ENCODE results near the gene PEX16.

Gene PEX16

DNA sequence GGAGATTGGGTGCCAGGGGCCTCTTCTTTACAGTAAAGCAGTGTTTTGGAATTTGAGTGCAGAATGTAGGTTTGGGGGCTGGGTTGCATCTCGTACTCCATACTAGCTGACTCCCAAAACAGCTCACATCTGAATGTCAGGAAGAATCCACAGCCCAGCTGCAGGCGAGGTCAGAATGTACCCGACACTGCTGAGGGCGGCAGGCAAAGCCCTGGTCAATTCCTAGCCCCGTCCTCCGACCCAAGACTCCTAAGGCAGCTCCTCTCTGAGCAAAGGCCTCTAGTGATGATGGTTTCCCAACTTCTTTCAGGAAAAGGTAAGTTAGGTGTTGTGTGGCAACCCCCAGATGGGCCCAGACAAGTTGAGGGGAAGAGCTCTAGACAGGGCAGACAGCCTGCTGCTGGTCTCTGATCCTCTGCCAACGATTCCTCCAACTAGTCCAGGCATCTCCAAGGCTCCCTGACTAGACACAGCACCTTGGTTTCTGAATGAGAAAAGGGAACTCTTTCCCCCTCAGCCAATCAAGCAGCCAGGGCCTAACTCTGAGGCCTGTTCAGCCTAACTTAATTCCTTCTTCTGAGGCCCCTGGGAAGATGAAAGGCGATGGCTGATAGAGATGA lies 13.4 kb upstream of the PEX16 start:
- no peak for DNase-seq (ENCODE audit: low read depth)

DNA sequence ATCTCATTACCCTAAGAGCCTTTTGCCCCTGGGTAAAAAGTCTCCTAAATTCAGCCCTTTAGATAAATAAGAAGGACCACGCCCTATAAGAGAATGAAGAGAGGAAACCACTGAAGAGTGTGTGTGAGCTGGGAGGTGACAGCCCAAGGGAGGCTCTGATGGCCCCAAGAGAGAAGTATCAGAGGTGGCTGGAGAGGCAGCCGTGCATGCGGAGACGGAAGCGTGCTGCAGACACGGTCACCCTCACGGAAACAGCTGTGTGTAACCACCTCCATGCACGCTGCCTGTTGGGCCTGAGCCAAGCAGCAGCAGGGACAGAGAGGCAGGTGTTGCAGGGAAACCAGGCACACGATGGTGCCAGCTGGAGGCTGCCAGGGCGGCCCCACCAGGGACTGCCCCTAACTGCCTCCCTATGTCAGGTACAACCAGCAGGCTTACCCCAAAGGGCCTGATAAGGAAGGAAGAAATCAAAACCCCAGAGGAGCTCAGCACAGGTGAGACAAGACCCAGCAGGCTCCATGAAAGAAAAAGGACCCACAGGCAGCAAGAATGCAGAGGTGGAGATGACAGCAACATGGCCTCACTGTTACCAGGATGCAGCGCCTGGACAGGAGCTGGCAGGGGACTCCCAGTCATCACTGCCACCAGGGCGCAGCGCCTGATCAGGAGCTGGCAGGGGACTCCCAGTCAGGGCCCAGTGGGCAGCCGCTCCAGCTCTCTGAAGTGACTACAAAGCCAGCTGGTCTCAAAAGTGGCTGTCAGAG lies 12.5 kb upstream of the PEX16 start:
- DNase-seq (ENCODE audit: low read depth): no peak

DNA sequence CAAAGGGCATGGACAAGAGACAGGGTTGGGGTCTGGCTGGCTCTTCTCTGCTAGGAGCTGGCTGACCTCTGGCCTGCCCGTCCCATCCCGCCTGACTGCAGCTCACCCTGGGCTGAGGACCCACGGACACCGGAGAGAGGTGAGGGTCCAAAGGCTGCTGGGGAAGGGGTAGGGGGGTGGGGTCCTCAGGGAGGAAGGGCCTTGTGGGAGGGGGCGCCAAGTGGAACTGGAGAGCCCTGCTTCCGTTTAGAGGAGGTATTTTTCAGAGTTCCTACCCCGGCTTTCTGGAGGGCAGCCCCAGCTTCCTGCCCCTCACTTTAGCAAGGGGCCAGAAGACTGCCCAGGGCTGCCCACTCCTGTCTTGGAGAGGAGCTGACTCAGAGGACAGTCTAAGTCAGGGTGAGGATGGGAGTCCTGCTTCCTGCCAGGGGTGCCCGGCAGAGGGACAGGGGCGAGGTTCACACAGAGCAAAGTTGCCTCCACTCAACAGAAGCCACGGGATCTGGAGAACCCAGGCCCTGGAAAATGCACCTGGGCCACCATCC lies 11.9 kb upstream of the PEX16 start:
- peak; percentile 23 for DNase-seq (ENCODE audit: low read depth)

DNA sequence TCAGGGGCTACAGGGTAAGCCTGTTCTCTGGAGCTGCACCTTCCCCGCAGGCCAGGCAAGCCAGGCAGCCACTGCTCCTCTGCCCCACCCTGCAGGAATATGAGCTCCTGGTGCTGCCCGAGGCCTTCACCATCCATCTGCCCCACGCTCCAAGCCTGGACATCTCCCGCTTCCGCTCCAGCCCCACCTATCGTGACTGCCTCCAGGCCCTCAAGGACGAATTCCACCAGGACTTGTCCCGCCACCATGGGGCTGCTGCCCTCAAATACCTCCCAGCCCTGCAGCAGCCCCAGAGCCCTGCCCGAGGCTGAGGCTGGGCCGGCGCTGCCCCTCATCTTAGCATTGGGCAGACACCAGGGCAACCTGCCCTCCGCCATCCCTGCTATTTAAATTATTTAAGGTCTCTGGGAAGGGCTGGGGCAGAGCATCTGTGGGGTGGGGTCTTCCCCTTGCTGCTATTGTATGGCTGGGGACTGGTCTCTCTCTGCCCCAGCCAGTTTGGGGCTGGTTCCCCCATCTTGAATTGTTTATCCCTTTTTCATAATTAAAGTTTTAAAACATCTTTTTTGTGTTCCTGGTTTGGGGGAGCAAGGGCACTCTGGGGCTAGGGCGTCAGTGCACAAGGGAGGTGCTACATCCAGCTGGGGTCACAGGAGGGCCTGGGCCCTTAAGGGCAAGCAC lies 11.0 kb upstream of the PEX16 start:
- DNase-seq (ENCODE audit: low read depth): no peak

DNA sequence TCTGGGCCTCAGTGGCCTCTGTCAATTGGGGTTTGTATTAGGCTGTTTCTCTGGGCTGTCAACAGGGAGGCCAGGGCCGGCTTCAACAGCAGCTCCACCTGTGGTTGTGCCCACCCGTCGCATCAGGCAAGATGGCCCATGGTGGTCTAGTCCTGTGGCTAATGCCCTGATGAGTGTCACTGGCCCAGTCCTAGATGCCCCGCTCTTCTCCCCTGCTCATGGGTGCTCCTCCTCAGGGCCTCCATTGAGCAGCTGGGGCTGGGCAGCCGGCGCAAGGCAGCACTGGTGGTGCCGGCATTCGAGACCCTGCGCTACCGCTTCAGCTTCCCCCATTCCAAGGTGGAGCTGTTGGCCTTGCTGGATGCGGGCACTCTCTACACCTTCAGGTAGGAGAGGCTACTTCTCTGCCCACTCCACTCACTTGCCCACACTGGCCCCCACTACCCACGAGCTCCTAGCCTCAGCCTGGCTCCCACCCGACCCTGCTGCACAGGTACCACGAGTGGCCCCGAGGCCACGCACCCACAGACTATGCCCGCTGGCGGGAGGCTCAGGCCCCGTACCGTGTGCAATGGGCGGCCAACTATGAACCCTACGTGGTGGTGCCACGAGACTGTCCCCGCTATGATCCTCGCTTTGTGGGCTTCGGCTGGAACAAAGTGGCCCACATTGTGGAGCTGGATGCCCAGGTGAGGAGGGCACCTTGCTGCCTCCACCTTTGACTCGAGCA lies 10.2 kb upstream of the PEX16 start:
- DNase-seq (ENCODE audit: low read depth): no peak

DNA sequence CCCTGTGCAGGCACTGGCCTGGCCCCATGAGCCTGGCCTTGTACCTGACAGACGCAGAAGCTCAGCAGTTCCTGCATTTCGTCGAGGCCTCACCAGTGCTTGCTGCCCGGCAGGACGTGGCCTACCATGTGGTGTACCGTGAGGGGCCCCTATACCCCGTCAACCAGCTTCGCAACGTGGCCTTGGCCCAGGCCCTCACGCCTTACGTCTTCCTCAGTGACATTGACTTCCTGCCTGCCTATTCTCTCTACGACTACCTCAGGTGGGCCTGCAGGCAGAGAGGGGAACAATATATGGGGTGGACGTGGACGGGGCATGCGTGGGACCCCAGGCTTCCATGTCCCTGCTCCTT lies 9.6 kb upstream of the PEX16 start:
- DNase-seq (ENCODE audit: low read depth): no peak

DNA sequence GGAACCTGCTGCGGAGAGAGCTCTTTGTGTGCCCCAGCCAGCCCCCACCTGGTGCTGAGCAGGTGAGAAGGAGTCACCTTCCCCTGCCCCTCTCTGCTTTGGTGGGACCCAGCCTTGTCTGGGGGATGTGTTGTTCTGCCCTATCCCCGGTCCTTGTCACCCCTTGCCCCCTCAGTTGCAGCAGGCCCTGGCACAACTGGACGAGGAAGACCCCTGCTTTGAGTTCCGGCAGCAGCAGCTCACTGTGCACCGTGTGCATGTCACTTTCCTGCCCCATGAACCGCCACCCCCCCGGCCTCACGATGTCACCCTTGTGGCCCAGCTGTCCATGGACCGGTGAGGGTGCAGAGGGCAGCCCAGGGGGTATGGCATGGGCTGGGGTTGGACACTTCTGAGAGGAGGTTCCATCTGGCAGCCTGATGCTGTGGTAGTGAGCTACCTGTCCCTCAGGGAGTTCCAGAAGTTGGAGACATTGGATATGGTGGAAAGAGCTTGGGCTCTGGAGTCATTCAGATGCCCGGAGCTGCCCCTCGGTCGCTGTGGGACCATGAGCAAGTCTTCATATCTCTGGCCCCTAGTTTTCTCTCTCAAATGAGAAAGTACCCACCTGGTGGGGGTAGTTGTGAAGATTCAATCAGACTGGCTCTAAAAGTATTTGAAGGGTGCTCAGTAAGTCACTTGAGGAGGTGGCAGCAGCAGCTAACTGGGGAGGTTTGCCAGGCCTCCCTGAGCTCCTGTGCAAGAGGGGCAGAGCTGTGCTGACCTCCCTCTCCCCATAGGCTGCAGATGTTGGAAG lies 9.1 kb upstream of the PEX16 start:
- DNase-seq (ENCODE audit: low read depth): no peak

DNA sequence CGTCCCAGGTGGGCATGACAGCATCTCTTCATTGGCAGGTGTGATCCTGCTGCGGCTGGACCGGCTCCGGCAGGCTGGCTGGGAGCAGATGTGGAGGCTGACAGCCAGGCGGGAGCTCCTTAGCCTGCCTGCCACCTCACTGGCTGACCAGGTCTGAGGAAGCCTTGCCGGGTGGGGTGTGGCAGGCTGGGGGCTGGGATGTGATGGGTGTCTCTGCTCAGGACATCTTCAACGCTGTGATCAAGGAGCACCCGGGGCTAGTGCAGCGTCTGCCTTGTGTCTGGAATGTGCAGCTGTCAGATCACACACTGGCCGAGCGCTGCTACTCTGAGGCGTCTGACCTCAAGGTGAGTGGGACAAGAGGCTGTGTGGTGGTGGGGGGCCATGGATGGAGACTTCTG lies 8.3 kb upstream of the PEX16 start:
- DNase-seq (ENCODE audit: low read depth): no peak

DNA sequence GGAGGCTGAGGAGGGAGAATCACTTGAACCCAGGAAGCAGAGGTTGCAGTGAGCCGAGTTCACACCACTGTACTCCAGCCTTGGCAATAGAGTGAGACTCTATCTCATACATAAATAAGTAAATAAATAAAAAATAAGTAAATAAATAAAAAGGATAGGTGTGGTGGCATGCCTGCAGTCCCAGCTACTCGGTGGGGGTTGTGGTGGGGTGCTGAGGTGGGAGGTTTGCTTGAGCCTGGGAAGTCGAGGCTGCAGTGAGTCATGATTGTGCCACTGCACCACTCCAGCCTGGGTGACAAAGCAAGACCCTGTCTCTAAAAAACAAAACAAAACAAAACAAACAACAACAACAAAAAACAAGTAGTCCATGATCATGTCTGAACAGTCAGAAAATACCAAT lies 7.9 kb upstream of the PEX16 start:
- no peak for DNase-seq (ENCODE audit: low read depth)

DNA sequence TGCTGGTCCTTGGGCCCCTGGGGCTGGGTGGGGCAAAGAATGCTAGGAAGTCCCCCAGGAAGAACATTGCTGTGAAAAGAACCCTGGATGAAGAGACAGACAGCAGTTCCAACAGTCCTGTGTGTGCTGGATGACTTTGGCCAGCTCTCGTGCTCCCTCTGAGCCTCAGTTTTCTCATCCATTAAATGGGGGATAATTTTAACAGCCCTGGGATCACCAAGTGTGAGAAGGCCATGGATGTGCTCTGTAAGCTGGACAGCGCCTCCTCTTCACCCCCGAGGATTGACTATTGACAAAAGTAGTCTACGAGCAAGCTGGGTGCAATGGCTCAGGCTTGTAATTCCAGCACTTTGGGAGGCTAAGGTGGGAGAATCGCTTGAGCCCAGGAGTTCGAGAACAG lies 7.2 kb upstream of the PEX16 start:
- no peak for DNase-seq (ENCODE audit: low read depth)

DNA sequence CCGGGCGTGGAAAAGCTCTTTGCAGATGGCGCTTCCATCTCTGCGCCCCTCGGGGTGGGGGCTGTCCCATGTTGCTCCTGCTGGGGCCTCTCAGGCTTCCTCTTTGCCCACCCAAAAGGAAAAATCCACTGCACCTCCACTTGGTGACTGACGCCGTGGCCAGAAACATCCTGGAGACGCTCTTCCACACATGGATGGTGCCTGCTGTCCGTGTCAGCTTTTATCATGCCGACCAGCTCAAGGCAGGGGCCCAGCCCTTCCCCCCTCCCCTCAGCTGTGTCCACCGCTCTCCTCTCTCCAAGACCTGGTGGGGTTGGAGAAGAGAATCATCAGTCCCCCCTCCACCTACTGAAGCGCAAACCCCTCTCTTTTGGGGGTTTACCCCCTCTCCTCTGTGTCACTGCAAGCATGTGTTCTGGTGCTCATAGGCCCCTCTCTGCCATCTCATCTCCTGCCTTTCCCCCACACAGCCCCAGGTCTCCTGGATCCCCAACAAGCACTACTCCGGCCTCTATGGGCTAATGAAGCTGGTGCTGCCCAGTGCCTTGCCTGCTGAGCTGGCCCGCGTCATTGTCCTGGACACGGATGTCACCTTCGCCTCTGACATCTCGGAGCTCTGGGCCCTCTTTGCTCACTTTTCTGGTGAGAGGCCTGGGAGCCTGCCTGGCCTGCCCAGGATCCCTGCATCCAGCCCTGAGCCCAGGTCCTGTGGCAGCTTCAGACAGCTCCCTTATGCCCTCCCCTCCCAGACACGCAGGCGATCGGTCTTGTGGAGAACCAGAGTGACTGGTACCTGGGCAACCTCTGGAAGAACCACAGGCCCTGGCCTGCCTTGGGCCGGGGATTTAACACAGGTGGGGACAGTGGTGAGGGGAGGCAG lies 6.6 kb upstream of the PEX16 start:
- DNase-seq (ENCODE audit: low read depth): no peak

DNA sequence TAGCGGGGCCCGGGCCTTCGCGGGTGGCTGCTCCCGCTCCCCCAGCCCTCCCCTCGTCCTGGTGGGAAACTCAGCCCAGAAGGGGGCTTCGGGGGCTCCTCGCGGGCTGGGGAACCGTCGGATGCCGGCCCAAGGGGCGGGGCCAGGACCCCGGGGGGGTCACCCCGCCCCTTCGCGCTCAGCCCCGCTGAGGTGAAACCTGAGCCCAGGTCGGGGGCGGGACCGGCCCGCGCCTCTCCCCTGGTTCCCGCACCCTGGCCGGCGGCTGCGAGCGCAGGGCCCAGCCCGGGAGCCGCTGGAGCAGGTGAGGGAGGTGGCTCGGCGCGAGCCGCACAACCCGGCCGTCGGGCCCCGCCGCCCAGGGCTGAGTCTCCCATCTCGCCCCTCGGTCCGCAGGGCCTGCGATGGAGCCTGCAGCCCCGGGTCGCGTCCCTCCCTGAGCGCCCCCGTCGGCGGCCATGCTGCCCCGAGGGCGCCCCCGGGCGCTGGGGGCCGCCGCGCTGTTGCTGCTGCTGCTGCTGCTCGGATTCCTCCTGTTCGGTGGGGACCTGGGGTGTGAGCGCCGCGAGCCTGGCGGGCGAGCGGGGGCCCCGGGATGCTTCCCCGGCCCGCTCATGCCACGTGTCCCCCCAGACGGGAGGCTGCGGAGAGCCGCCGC lies 4.9 kb upstream of the PEX16 start, which contains the start of gene LARGE2:
Gene LARGE2, plus strand, starts transcription at position 232 of the 658 bp plus-strand sequence. Its CDS starts 227 bp downstream, at position 459.
- DNase-seq (ENCODE audit: low read depth): no peak

DNA sequence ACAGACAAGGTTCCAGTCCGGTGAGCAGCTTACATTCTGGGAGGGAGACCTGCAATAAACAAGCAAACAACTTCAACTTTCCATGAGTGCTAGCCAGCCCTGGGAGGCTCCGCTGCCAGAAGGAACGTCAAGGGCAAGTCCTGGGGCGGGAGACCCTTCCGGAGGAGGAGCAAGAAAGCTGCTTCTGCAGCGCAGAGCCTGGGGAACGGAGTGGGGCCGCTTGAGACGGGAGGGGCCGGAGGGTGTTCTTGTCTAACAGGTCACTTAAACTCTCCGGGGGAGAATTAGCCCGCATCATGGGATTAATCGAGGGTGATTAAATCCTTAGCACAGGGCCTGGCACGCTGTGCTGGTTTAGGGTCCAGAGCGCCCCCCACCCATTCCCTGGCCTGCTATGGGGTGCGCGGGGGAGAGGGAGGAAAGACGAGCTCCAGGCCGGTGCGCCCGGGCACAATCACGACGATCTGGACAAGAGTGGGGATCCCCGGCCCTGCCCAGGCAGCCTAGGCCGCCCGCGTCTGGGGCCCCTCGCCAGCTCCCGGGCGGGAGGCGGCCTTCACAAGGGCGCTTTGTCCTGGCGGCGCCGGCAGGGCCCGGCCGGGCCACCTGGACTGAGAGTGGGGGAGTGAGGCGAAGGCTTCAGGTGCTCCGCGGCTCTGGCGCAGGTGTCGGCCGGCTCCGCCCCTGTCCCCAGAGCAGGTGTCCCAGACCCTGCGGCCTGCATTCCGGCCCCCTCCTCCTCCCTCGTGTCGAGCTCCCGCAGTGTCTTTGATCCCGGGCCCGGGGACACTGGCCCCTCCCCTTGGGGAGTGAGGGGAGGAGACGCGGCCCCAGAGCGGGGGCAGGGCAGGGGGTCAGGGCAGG lies 4.1 kb upstream of the PEX16 start:
- no peak for DNase-seq (ENCODE audit: low read depth)

DNA sequence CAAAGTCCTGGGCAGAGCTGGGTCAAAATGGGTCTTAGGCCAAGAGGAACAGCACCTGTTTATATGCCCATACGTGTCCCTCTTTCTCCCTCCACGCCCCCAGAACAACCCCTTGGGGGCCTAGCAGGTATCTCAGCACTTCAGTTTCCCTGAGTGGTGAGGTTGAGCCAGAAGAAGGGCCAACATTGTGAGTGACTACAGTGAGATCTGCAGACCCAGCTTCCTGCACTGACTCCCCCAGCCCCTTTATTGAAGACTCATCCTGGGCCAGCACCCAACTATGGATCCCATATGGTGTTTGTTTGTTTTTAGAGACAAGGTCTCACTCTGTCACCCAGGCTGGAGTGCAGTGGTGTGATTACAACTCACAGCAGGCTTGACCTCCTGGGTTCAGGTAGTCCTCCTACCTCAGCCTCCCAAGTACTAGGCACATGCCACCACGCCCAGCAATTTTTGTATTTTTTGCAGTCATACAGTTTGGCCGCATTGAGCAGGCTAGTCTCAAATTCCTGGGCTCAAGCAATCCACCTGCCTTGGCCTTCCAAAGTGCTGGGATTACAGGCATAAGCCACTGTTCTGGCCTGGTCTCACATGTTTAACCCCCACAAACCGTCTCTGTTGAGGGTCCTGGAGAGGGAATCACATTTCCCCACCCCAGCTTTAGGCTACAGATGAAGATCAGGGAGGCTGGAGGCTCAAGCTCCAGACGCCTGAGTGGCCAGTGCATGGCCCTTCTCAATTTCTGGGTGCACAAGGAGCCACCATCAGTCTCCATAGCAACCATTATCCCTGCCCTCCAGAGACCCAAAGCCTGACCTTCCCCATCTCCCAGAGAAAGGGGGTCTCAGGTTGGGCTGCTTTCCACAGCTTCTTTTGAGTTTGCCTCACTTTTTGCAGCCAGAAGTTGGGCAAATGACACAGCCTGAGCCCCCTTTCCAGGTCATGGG lies 3.1 kb upstream of the PEX16 start:
- no peak for DNase-seq (ENCODE audit: low read depth)

DNA sequence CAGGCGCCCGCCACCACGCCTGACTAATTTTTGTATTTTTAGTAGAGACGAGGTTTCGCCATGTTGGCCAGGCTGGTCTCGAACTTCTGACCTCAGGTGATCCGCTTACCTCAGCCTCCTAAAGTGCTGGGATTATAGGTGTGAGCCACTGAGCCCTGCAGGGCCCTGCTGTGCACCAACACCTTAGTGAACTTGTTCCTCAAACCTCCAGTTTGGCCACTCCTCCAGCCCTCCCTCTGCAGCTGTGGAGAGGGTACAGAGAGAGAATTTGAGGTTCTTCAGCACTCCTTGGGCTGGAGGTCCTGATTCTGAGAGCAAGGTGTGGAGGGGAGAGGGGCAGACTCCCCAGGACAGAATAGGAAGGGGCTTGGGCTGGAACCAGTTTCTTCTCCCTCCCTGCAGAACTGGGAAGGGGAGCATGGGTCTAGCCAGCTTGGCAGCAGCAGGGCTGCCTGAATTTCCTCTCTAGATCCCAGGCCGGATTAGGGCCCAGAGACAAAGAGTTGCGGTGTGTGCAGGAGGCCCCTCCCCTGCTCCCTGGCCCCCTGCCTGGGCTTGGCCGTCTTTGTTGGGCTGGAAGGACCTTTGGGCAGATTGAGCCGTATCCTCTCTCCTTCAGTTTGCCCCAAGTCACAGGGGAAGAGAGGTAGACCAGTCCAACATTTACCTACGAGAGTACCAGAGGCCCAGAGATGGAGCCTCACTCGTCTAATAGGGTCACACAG lies 2.3 kb upstream of the PEX16 start:
- DNase-seq (ENCODE audit: low read depth): no peak

DNA sequence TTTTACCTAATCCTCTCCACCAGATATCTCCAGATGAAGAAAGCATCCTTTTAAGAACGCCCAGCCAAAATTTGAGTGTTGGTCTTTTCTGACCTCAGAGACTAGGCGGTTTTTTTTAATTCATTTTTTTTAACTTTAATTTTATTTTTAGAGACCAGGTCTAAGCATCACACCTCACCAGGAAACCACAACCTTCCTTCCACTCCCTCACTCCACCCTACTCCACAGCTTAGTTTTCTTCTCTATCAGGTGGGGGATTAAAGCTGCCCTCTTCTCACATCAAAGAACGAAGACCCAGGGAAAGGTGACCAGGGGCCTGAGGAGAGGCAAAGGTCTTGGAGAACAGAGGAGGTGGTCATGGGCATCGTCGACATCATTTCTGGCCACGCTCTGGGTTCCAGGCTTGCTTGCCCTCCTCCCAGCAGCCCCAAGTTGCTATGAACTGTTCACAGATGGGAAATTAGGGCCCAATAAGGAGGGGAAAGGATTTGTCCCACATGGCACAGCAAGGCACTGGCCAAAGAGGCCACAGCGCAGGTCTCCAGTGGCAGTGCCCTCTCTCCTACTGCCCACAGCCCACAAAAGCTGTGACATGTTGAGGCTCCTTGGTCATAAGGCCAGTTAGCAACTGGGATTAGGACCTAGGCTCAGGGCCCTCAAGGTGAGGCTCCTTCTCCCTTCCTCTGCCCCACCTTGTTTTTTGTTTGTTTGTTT lies 1.4 kb upstream of the PEX16 start:
- no peak for DNase-seq (ENCODE audit: low read depth)
